NK-92 (cell line): ENCODE measurements around the gene NARS2.
"Not testable (repeated sequence)": the region's sequence is repeated elsewhere in the genome, so short reads cannot be mapped to it uniquely, and the experiment has no call there.

Experiments
- DNase-seq: peaks from one replicate; lab custom pipeline; 2025; ENCODE audit not compliant: unreplicated experiment; lab: John Stamatoyannopoulos, UW

The NARS2 gene

GRCh38 chr11:78493413-78493975 lies 81.2 kb downstream of the NARS2 start:
- no peak for DNase-seq

- DNase-seq, result no peak
Observed at GRCh38 chr11:78492973-78493372, 81.7 kb downstream of the NARS2 start.

GRCh38 chr11:78489184-78489583 lies 85.5 kb downstream of the NARS2 start:
- no peak for DNase-seq

- DNase-seq, result no peak
Observed at GRCh38 chr11:78478536-78478935, 96.1 kb downstream of the NARS2 start.

GRCh38 chr11:78476066-78476465 lies 98.6 kb downstream of the NARS2 start:
- no peak for DNase-seq

- no peak for DNase-seq
Observed at GRCh38 chr11:78474451-78474850, 100.2 kb downstream of the NARS2 start.

GRCh38 chr11:78472905-78473304 lies 101.8 kb downstream of the NARS2 start:
- no peak for DNase-seq

- no peak for DNase-seq
Observed at GRCh38 chr11:78472382-78472781, 102.3 kb downstream of the NARS2 start.

- DNase-seq, result no peak
Observed at GRCh38 chr11:78470861-78471442, 103.7 kb downstream of the NARS2 start.

GRCh38 chr11:78469896-78470295 lies 104.8 kb downstream of the NARS2 start:
- no peak for DNase-seq

- no peak for DNase-seq
Observed at GRCh38 chr11:78467931-78468330, 106.7 kb downstream of the NARS2 start.

- DNase-seq, result no peak
Observed at GRCh38 chr11:78467370-78467769, 107.3 kb downstream of the NARS2 start.

- DNase-seq, result no peak
Observed at GRCh38 chr11:78465169-78465942, 109.3 kb downstream of the NARS2 start.

- not testable (repeated sequence) for DNase-seq
Observed at GRCh38 chr11:78464787-78465168, 109.9 kb downstream of the NARS2 start.

- no peak for DNase-seq
Observed at GRCh38 chr11:78460471-78460870, 114.2 kb downstream of the NARS2 start.

GRCh38 chr11:78459738-78460137 lies 114.9 kb downstream of the NARS2 start:
- DNase-seq, result no peak

GRCh38 chr11:78457448-78457847 lies 117.2 kb downstream of the NARS2 start:
- DNase-seq, result no peak

GRCh38 chr11:78453140-78453935 lies 121.3 kb downstream of the NARS2 start:
- no peak for DNase-seq

GRCh38 chr11:78451371-78452150 lies 123.1 kb downstream of the NARS2 start:
- no peak for DNase-seq

GRCh38 chr11:78450866-78451265 lies 123.8 kb downstream of the NARS2 start:
- no peak for DNase-seq

GRCh38 chr11:78449866-78450265 lies 124.8 kb downstream of the NARS2 start:
- DNase-seq, result no peak
